ENCODE data around the gene RALGPS1. TPM values are rescaled to one million over a fixed set of nuclear protein-coding genes. Genes with fewer than 3 reads are reported as not detected.

The RALGPS1 gene
- total RNA-seq, 6 donors from 2014 or later: 12.3 to 52.4 (median 17.1) TPM

- Histone ChIP-seq H3K4me3 (no peak overlapping the region), H3K27ac (no peak overlapping the region), H3K36me3 (peaks cover 0 to 14% (median 0%) of the 10 kb centered on the region in 4 donors), H3K4me1 (peaks cover 3 to 14% (median 6%) of the 10 kb centered on the region in 4 donors), H3K9me3 (no peaks in the 10 kb centered on the region), H3K27me3 (no peaks in the 10 kb centered on the region)
- no peak for DNase-seq
- 83 to 98% methylated on average over 5 to 7 of the region's 7 CpGs for WGBS, 2 donors
- no peak for ATAC-seq (ENCODE audit: low FRiP score in 2 of 2)
- TF ChIP-seq CTCF (IDR thresholded peaks at IDR 0.05) (no peak), POLR2AphosphoS5 (IDR thresholded peaks at IDR 0.05) (no peak), POLR2A (IDR thresholded peaks at IDR 0.05) (no peak), EP300 (IDR thresholded peaks at IDR 0.05) (no peak)
Measured at GRCh38 chr9:127104581-127105311, 190.2 kb downstream of the RALGPS1 start.

GRCh38 chr9:127105805-127106465 lies 191.4 kb downstream of the RALGPS1 start:
- ATAC-seq (ENCODE audit: low FRiP score in 2 of 2): no peak
- peaks cover 6 to 14% (median 7%) of the 10 kb centered on the region in 4 donors for H3K4me1 ChIP-seq
- no peak overlapping the region for H3K4me3 ChIP-seq
- WGBS, 2 donors: 90 to 93% methylated on average over 7 of the region's 7 CpGs
- TF ChIP-seq POLR2A (IDR thresholded peaks at IDR 0.05): no peak
- TF ChIP-seq EP300 (IDR thresholded peaks at IDR 0.05): no peak
- no peak for TF ChIP-seq CTCF (IDR thresholded peaks at IDR 0.05)
- no peak for TF ChIP-seq POLR2AphosphoS5 (IDR thresholded peaks at IDR 0.05)
- no peaks in the 10 kb centered on the region for H3K27me3 ChIP-seq
- H3K9me3 ChIP-seq: no peaks in the 10 kb centered on the region
- no peak overlapping the region for H3K27ac ChIP-seq
- peaks cover 0 to 10% (median 0%) of the 10 kb centered on the region in 4 donors for H3K36me3 ChIP-seq
- no peak for DNase-seq

GRCh38 chr9:127106466-127106855 lies 191.9 kb downstream of the RALGPS1 start:
- WGBS, 2 donors: 91 to 92% methylated on average over 4 of the region's 4 CpGs
- Histone ChIP-seq H3K9me3 (no peaks in the 10 kb centered on the region), H3K27ac (no peak overlapping the region), H3K27me3 (no peaks in the 10 kb centered on the region), H3K4me3 (no peak overlapping the region), H3K4me1 (peaks cover 6 to 14% (median 7%) of the 10 kb centered on the region in 4 donors), H3K36me3 (peaks cover 0 to 10% (median 0%) of the 10 kb centered on the region in 4 donors)
- DNase-seq (no peak), ATAC-seq (ENCODE audit: low FRiP score in 2 of 2) (no peak)
- TF ChIP-seq POLR2A (IDR thresholded peaks at IDR 0.05) (no peak), EP300 (IDR thresholded peaks at IDR 0.05) (no peak), POLR2AphosphoS5 (IDR thresholded peaks at IDR 0.05) (no peak), CTCF (IDR thresholded peaks at IDR 0.05) (no peak)

- Histone ChIP-seq H3K4me1 (peaks cover 9 to 18% (median 12%) of the 10 kb centered on the region in 4 donors), H3K27me3 (no peaks in the 10 kb centered on the region), H3K27ac (peak overlapping the region in 2 of 4 donors; percentile 14), H3K9me3 (no peaks in the 10 kb centered on the region), H3K4me3 (no peak overlapping the region), H3K36me3 (peaks cover 0 to 10% (median 0%) of the 10 kb centered on the region in 4 donors)
- no peak for DNase-seq
- TF ChIP-seq POLR2A (IDR thresholded peaks at IDR 0.05) (no peak), POLR2AphosphoS5 (IDR thresholded peaks at IDR 0.05) (no peak), CTCF (IDR thresholded peaks at IDR 0.05) (no peak), EP300 (IDR thresholded peaks at IDR 0.05) (no peak)
- ATAC-seq (ENCODE audit: low FRiP score in 2 of 2): no peak
- WGBS, 2 donors: 80 to 89% methylated on average over 7 to 11 of the region's 11 CpGs
Measured at GRCh38 chr9:127107171-127107928, 192.8 kb downstream of the RALGPS1 start.
